ENCODE measurements around the gene STPG3. TPM values are rescaled to one million over a fixed set of nuclear protein-coding genes. Genes with fewer than 3 reads are reported as not detected.

Gene STPG3
- total and polyA plus RNA-seq, 2 of the 13 experiments (the other 11 are each of a cell fraction or from before 2014, with no cell fraction given): not detected

DNA sequence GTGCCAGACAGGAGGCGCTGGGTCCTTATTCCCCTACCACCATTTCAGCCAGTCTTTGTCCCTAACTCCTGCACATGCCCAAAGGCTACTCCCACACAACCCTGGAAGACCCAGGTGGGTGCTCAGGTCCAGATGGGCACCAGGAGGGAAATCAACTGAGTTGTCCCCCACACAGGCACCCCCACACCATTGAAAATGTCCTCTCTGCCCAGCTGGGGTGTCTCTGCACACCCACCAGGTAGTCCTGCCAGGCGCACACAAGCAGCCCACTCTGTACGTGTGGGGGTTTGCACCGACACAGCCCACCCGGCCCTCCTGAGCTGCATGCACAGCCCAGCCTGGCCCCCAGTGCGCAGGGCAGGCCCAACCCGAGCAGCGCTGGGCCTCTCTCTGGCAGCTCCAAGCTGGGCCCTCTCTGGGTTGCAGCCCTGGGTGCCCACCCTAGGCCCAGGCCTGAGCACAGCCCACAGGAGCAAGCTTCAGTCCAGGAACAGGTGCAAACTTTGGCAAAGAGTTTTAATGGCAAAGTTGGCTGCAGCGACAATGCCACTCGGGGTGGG lies 31.2 kb upstream of the STPG3 start:
- H3K9ac ChIP-seq (ENCODE audit: insufficient read depth, low read depth, low read length): no peak overlapping the region
- H3K27me3 ChIP-seq (ENCODE audit: control insufficient read depth in 1 of 2, insufficient read depth in 2 of 2, low read length in 2 of 2): no peaks in the 10 kb centered on the region; a peak in 1 of 5 replicates
- H3K9me3 ChIP-seq (ENCODE audit: low read length): no peaks in the 10 kb centered on the region
- in situ Hi-C loops (cut with HindIII; ENCODE audit: extremely low pct_ligation_motif_present, low pct_unique_long_range_greater_than_20kb): no loop called here
- ChIA-PET CTCF (ENCODE audit: low intra/inter-chr PET ratio, low total read pairs) (no interaction called here), POLR2A (interaction anchor here (0.6 to 13.4 kb wide), 6 partner anchors 15 to 92 kb away, joined by 3 to 225 read pairs (median 8); partner anchors contain the start of genes NDOR1, TMEM203, TPRN and TUBB4B)
- no peak for ATAC-seq
- no peak overlapping the region for H2AFZ ChIP-seq (ENCODE audit: low read length)
- peaks cover 45% of the 10 kb centered on the region for H3K4me1 ChIP-seq (ENCODE audit: insufficient read depth, low read length)
- peaks cover 4% of the 10 kb centered on the region; the same call in 1 of the 2 replicates for H4K20me1 ChIP-seq (ENCODE audit: insufficient read depth, low read length)
- no peak overlapping the region for H3K4me3 ChIP-seq (replicated peaks in 1 of 3; ENCODE audit: insufficient read depth in 1 of 3, low read depth in 2 of 3, low read length in 3 of 3)
- no peaks in the 10 kb centered on the region for H3K36me3 ChIP-seq (replicated peaks in 1 of 2; ENCODE audit: control insufficient read depth in 1 of 2, insufficient read depth in 2 of 2, low read length in 2 of 2)
- FAIRE-seq: no peak
- 96% methylated on average over 5 of the region's 10 CpGs for WGBS (ENCODE audit: low lambda C conversion rate)
- peaks cover 3% of the 10 kb centered on the region for H3K79me2 ChIP-seq (ENCODE audit: insufficient read depth, low read length)
- no peak for DNase-seq (ENCODE audit: low spot score)
- BruUV-seq (replicated peaks): no TSS peak
- no peak overlapping the region for H3K27ac ChIP-seq (ENCODE audit: extremely low read length, insufficient read depth, low read length)
- intact Hi-C loops (cut with micrococcal nuclease; ENCODE audit: unreplicated experiment): no loop called here
- no peak overlapping the region for H3K4me2 ChIP-seq (ENCODE audit: low read depth, low read length)
- TF ChIP-seq ZFY (CRISPR knock-in tag; IDR thresholded peaks at IDR 0.05) (0 out of 2 replicates have a peak, but pooled peaks have one; percentile 20), HDAC6 (IDR thresholded peaks at IDR 0.05; ENCODE audit: low read depth, low read length) (no peak), RBFOX2 (IDR thresholded peaks at IDR 0.05; ENCODE audit: low read depth, low read length) (peak; percentile 19; the same call in 1 of the 2 replicates), ELF4 (CRISPR knock-in tag; IDR thresholded peaks at IDR 0.05; ENCODE audit: borderline replicate concordance) (no peak), ZNF101 (CRISPR knock-in tag; IDR thresholded peaks at IDR 0.05; ENCODE audit: borderline replicate concordance, low read depth) (no peak), ZNF605 (CRISPR knock-in tag; IDR thresholded peaks at IDR 0.05) (no peak), ZC3H13 (CRISPR knock-in tag; IDR thresholded peaks at IDR 0.05) (peak; percentile 93), AGO2 (optimal IDR thresholded peaks at IDR 0.05; ENCODE audit: low read depth, low read length) (peak; percentile 73)
- TF ChIP-seq, protein P1, sequence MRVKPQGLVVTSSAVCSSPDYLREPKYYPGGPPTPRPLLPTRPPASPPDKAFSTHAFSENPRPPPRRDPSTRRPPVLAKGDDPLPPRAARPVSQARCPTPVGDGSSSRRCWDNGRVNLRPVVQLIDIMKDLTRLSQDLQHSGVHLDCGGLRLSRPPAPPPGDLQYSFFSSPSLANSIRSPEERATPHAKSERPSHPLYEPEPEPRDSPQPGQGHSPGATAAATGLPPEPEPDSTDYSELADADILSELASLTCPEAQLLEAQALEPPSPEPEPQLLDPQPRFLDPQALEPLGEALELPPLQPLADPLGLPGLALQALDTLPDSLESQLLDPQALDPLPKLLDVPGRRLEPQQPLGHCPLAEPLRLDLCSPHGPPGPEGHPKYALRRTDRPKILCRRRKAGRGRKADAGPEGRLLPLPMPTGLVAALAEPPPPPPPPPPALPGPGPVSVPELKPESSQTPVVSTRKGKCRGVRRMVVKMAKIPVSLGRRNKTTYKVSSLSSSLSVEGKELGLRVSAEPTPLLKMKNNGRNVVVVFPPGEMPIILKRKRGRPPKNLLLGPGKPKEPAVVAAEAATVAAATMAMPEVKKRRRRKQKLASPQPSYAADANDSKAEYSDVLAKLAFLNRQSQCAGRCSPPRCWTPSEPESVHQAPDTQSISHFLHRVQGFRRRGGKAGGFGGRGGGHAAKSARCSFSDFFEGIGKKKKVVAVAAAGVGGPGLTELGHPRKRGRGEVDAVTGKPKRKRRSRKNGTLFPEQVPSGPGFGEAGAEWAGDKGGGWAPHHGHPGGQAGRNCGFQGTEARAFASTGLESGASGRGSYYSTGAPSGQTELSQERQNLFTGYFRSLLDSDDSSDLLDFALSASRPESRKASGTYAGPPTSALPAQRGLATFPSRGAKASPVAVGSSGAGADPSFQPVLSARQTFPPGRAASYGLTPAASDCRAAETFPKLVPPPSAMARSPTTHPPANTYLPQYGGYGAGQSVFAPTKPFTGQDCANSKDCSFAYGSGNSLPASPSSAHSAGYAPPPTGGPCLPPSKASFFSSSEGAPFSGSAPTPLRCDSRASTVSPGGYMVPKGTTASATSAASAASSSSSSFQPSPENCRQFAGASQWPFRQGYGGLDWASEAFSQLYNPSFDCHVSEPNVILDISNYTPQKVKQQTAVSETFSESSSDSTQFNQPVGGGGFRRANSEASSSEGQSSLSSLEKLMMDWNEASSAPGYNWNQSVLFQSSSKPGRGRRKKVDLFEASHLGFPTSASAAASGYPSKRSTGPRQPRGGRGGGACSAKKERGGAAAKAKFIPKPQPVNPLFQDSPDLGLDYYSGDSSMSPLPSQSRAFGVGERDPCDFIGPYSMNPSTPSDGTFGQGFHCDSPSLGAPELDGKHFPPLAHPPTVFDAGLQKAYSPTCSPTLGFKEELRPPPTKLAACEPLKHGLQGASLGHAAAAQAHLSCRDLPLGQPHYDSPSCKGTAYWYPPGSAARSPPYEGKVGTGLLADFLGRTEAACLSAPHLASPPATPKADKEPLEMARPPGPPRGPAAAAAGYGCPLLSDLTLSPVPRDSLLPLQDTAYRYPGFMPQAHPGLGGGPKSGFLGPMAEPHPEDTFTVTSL (CRISPR knock-in tag; IDR thresholded peaks at IDR 0.05; ENCODE audit: borderline replicate concordance): no peak

Data from HepG2 (cell line).